ENCODE results near the gene DSCAML1. TPM values are rescaled to one million over a fixed set of nuclear protein-coding genes. Genes with fewer than 3 reads are reported as not detected.

The DSCAML1 gene
- total RNA-seq, 1 experiment from 2014 or later, result not detected

DNA sequence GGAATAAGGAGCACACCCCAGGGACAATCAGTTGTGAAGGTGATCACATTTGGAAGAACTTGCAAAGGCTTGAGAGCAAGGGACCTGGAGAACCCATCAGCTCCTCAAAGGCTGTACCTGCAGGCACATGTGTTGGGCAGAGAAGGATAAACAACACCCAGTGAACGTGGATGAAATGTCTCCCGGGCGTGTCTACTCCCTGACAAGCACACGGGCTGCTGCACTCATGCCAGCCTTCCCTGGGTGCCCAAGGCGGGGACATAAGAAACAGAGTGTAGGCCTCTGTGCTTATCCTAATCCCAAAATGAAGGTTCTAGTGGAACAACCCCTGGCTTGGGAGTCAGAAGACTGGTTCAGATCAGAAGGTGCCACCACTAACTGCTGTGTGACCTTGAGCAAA lies 46.7 kb downstream of the DSCAML1 start:
- H3K9ac ChIP-seq (ENCODE audit: low read length), result no peak overlapping the region
- BruUV-seq (replicated peaks), result no TSS peak
- POLR2A ChIA-PET, result no interaction called here
- CTCF ChIA-PET, result no interaction called here
- no peaks in the 10 kb centered on the region for H3K9me3 ChIP-seq (ENCODE audit: control insufficient read depth in 1 of 2, insufficient read depth in 1 of 2, low read depth in 1 of 2, low read length in 2 of 2)
- ATAC-seq (no peak), DNase-seq (ENCODE audit: low read depth, low spot score) (no peak)
- H3K79me2 ChIP-seq (ENCODE audit: insufficient read depth, low read length), result no peaks in the 10 kb centered on the region
- intact Hi-C loops (cut with micrococcal nuclease), result no loop called here
- no peak overlapping the region for H2AFZ ChIP-seq (ENCODE audit: low read depth, low read length, poor library complexity, severe bottlenecking)
- no peaks in the 10 kb centered on the region for H3K36me3 ChIP-seq (ENCODE audit: control insufficient read depth in 1 of 2, insufficient read depth in 2 of 2, low read length in 2 of 2)
- RAD21 ChIA-PET (ENCODE audit: low non-redundant PET in 1 of 2, low total read pairs in 2 of 2, uncharacterized antibody in 2 of 2, unreplicated experiment in 2 of 2), result no interaction called here
- no peak overlapping the region for H3K4me3 ChIP-seq (replicated peaks in 1 of 2; ENCODE audit: low read depth in 1 of 2, low read length in 2 of 2)
- H3K9me2 ChIP-seq (ENCODE audit: insufficient read depth), result no peaks in the 10 kb centered on the region
- H3K27me3 ChIP-seq (ENCODE audit: insufficient read depth, low read length), result peaks cover 21% of the 10 kb centered on the region; the same call in 1 of the 2 replicates
- no peaks in the 10 kb centered on the region for H3K4me1 ChIP-seq (ENCODE audit: control insufficient read depth in 1 of 2, insufficient read depth in 2 of 2, low read length in 2 of 2)
- H3K4me2 ChIP-seq (ENCODE audit: low read length), result no peak overlapping the region
- H3K27ac ChIP-seq (ENCODE audit: low read depth, low read length), result no peak overlapping the region
- no peaks in the 10 kb centered on the region for H4K20me1 ChIP-seq (ENCODE audit: insufficient read depth)
- no peak for TF ChIP-seq YY1 (IDR thresholded peaks at IDR 0.05; ENCODE audit: extremely low read depth, insufficient replicate concordance, low read depth, low read length)
- TF ChIP-seq, protein P1, sequence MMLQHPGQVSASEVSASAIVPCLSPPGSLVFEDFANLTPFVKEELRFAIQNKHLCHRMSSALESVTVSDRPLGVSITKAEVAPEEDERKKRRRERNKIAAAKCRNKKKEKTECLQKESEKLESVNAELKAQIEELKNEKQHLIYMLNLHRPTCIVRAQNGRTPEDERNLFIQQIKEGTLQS (IDR thresholded peaks at IDR 0.05), result no peak
- no peak for TF ChIP-seq SIN3A (IDR thresholded peaks at IDR 0.05; ENCODE audit: low read depth)
- no peak for TF ChIP-seq JUND (IDR thresholded peaks at IDR 0.05)
- TF ChIP-seq EGR1 (IDR thresholded peaks at IDR 0.05; ENCODE audit: low read depth), result no peak
- TF ChIP-seq, protein P2, sequence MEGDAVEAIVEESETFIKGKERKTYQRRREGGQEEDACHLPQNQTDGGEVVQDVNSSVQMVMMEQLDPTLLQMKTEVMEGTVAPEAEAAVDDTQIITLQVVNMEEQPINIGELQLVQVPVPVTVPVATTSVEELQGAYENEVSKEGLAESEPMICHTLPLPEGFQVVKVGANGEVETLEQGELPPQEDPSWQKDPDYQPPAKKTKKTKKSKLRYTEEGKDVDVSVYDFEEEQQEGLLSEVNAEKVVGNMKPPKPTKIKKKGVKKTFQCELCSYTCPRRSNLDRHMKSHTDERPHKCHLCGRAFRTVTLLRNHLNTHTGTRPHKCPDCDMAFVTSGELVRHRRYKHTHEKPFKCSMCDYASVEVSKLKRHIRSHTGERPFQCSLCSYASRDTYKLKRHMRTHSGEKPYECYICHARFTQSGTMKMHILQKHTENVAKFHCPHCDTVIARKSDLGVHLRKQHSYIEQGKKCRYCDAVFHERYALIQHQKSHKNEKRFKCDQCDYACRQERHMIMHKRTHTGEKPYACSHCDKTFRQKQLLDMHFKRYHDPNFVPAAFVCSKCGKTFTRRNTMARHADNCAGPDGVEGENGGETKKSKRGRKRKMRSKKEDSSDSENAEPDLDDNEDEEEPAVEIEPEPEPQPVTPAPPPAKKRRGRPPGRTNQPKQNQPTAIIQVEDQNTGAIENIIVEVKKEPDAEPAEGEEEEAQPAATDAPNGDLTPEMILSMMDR (IDR thresholded peaks at IDR 0.05 in 2 of 3, conservative IDR thresholded peaks at IDR 0.05 in 1 of 3; ENCODE audit: borderline replicate concordance in 1 of 3, insufficient read depth in 1 of 3, low read depth in 2 of 3, low read length in 2 of 3), result no peak
- TF ChIP-seq ZNF274 (IDR thresholded peaks at IDR 0.05; ENCODE audit: low read depth, low read length), result no peak

DNA sequence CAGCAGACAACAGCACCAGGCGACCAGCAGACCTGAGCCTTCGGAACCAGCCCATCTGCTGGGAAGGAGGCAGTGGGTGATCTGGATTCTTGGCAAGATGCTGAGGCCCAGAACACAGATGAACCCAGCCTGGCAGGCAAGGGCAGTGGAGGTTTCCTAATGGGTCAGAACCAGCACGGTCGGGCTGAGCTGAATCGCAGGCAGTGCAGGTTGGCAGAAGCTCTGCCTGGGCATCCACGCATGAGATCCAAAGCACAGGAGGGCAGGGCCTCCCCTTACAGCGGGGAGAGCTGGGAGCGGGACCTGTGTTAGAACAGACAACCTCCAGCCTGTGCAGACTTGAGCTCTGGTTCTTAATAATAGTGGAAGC lies 47.5 kb downstream of the DSCAML1 start:
- ChIA-PET POLR2A (no interaction called here), CTCF (no interaction called here), RAD21 (ENCODE audit: low non-redundant PET in 1 of 2, low total read pairs in 2 of 2, uncharacterized antibody in 2 of 2, unreplicated experiment in 2 of 2) (no interaction called here)
- no peak overlapping the region for H3K9ac ChIP-seq (ENCODE audit: low read length)
- no peaks in the 10 kb centered on the region for H3K9me2 ChIP-seq (ENCODE audit: insufficient read depth)
- no peaks in the 10 kb centered on the region for H3K36me3 ChIP-seq (ENCODE audit: control insufficient read depth in 1 of 2, insufficient read depth in 2 of 2, low read length in 2 of 2)
- no peaks in the 10 kb centered on the region for H3K79me2 ChIP-seq (ENCODE audit: insufficient read depth, low read length)
- H3K4me3 ChIP-seq (replicated peaks in 1 of 2; ENCODE audit: low read depth in 1 of 2, low read length in 2 of 2), result no peak overlapping the region
- intact Hi-C loops (cut with micrococcal nuclease), result no loop called here
- ATAC-seq, result no peak
- peaks cover 13% of the 10 kb centered on the region; the same call in 1 of the 2 replicates for H3K27me3 ChIP-seq (ENCODE audit: insufficient read depth, low read length)
- no peak for DNase-seq (ENCODE audit: low read depth, low spot score)
- no peak overlapping the region for H3K27ac ChIP-seq (ENCODE audit: low read depth, low read length)
- no peaks in the 10 kb centered on the region for H4K20me1 ChIP-seq (ENCODE audit: insufficient read depth)
- BruUV-seq (replicated peaks), result no TSS peak
- H3K4me2 ChIP-seq (ENCODE audit: low read length), result no peak overlapping the region
- H3K9me3 ChIP-seq (ENCODE audit: control insufficient read depth in 1 of 2, insufficient read depth in 1 of 2, low read depth in 1 of 2, low read length in 2 of 2), result no peaks in the 10 kb centered on the region
- no peak overlapping the region for H2AFZ ChIP-seq (ENCODE audit: low read depth, low read length, poor library complexity, severe bottlenecking)
- H3K4me1 ChIP-seq (ENCODE audit: control insufficient read depth in 1 of 2, insufficient read depth in 2 of 2, low read length in 2 of 2), result no peaks in the 10 kb centered on the region
- TF ChIP-seq SIN3A (IDR thresholded peaks at IDR 0.05; ENCODE audit: low read depth), result no peak
- no peak for TF ChIP-seq CEBPB (IDR thresholded peaks at IDR 0.05; ENCODE audit: low read depth)
- no peak for TF ChIP-seq YY1 (IDR thresholded peaks at IDR 0.05; ENCODE audit: extremely low read depth, insufficient replicate concordance, low read depth, low read length)
- TF ChIP-seq, protein P2 (IDR thresholded peaks at IDR 0.05 in 2 of 3, conservative IDR thresholded peaks at IDR 0.05 in 1 of 3; ENCODE audit: borderline replicate concordance in 1 of 3, insufficient read depth in 1 of 3, low read depth in 2 of 3, low read length in 2 of 3), result no peak
- TF ChIP-seq SRF (IDR thresholded peaks at IDR 0.05; ENCODE audit: low read depth), result no peak
- no peak for TF ChIP-seq ZFX (IDR thresholded peaks at IDR 0.05)
- TF ChIP-seq, protein P3, sequence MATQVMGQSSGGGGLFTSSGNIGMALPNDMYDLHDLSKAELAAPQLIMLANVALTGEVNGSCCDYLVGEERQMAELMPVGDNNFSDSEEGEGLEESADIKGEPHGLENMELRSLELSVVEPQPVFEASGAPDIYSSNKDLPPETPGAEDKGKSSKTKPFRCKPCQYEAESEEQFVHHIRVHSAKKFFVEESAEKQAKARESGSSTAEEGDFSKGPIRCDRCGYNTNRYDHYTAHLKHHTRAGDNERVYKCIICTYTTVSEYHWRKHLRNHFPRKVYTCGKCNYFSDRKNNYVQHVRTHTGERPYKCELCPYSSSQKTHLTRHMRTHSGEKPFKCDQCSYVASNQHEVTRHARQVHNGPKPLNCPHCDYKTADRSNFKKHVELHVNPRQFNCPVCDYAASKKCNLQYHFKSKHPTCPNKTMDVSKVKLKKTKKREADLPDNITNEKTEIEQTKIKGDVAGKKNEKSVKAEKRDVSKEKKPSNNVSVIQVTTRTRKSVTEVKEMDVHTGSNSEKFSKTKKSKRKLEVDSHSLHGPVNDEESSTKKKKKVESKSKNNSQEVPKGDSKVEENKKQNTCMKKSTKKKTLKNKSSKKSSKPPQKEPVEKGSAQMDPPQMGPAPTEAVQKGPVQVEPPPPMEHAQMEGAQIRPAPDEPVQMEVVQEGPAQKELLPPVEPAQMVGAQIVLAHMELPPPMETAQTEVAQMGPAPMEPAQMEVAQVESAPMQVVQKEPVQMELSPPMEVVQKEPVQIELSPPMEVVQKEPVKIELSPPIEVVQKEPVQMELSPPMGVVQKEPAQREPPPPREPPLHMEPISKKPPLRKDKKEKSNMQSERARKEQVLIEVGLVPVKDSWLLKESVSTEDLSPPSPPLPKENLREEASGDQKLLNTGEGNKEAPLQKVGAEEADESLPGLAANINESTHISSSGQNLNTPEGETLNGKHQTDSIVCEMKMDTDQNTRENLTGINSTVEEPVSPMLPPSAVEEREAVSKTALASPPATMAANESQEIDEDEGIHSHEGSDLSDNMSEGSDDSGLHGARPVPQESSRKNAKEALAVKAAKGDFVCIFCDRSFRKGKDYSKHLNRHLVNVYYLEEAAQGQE (IDR thresholded peaks at IDR 0.05; ENCODE audit: low read depth), result no peak
- TF ChIP-seq POLR2AphosphoS5 (IDR thresholded peaks at IDR 0.05; ENCODE audit: low read depth, low read length), result no peak
- TF ChIP-seq RAD21 (IDR thresholded peaks at IDR 0.05; ENCODE audit: low read depth), result no peak

Data from HCT116 (cell line).